Small intestine (tissue), 7 donors: ENCODE results near the gene UMAD1. TPM values are rescaled to one million over a fixed set of nuclear protein-coding genes. Genes with fewer than 3 reads are reported as not detected.

Source experiments
- DNase-seq, 2 donors: peaks; one replicate each; pipeline versions ENCODE4 v3.0.0 to v3.0.0-alpha.2; 2013
- FAIRE-seq: peaks from 2 replicates; lab custom pipeline; 2012; peaks lifted over from hg19 to GRCh38; lab: Jason Lieb, UNC
- H3K27ac ChIP-seq, 3 donors: one replicate each; pipeline ENCODE4 v1.5.1; 2013; ENCODE audit warnings: low read length in 2 of 3, mild to moderate bottlenecking in 2 of 3, control low read depth in 1 of 3, inconsistent platforms in 1 of 3, low read depth in 1 of 3, moderate library complexity in 1 of 3
- H3K27me3 ChIP-seq, 3 donors: one replicate each; pipeline ENCODE4 v1.6.1; 2013; ENCODE audit warnings: low read length in 3 of 3, inconsistent platforms in 1 of 3; ENCODE audit not compliant: control insufficient read depth in 3 of 3, insufficient read depth in 3 of 3
- H3K36me3 ChIP-seq, 3 donors: one replicate each; pipeline ENCODE4 v1.6.1; 2013; ENCODE audit warnings: low read length in 3 of 3, inconsistent platforms in 1 of 3, low read depth in 1 of 3, mild to moderate bottlenecking in 1 of 3, moderate library complexity in 1 of 3; ENCODE audit not compliant: control insufficient read depth in 3 of 3, insufficient read depth in 2 of 3
- H3K4me1 ChIP-seq, 3 donors: one replicate each; pipeline ENCODE4 v1.6.1; 2013; ENCODE audit warnings: low read length in 2 of 3, inconsistent platforms in 1 of 3, low read depth in 1 of 3, mild to moderate bottlenecking in 1 of 3, moderate library complexity in 1 of 3; ENCODE audit not compliant: control insufficient read depth in 3 of 3, insufficient read depth in 2 of 3
- H3K4me3 ChIP-seq, 3 donors: one replicate each; pipeline ENCODE4 v1.5.1; 2013; ENCODE audit warnings: low read length in 3 of 3, control low read depth in 1 of 3, inconsistent platforms in 1 of 3, low read depth in 1 of 3, mild to moderate bottlenecking in 1 of 3, moderate library complexity in 1 of 3
- H3K9me3 ChIP-seq, 2 donors: one replicate each; pipeline ENCODE4 v1.6.1; 2013; ENCODE audit warnings: low read depth in 1 of 2, low read length in 1 of 2; ENCODE audit not compliant: control insufficient read depth in 2 of 2, insufficient read depth in 1 of 2
- WGBS, 3 donors: extraction: QIAGEN DNeasy Blood & Tissue Kit; methylation state at CpG; one replicate each; pipeline ENCODE4 v1.1.7; 2013; 5-methylcytosine and 5-hydroxymethylcytosine counted together
- polyA plus RNA-seq, 4 donors: library from polyadenylated mRNA; stranded (reverse) in 3 of 4; unstranded in 1 of 4; fragments of 200-250 nt in 3 of 4; fragments of 120-200 nt in 1 of 4; gene quantifications; one replicate each; pipeline versions ENCODE4 v1.2.1 to v1.2.3, GENCODE V29; 2013
- donor health status: healthy with polysubstance abuse.
- donor health status: control.
- donor health status: control.
- donor health status: Bipolar disorder and iron deficiency.
- donor health status: healthy.

The UMAD1 gene
- polyA plus RNA-seq, 4 donors = 9.2 to 21.2 (median 20.0) TPM

DNA sequence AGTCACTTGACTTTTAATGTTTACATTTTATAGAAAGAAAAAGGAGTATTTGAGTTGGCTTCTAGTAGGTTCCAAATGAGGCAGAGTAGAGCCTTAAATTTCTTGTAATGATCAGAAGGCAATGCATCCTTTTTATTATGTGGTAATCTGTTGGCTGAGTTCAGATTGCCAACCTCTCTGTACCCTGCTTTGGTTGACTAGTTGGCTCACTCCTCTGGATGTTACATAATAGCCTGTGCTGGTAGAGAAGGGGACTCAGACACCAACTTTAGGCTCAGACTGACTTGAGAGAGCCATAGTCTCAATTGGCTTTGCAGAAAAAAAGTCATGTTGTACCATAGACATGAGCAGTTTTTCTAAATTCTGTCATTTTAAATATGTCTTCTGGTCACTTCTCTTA, 281.3 kb downstream of the UMAD1 start:
- no peak for FAIRE-seq
- Histone ChIP-seq H3K4me1 (peaks cover 0 to 7% (median 2%) of the 10 kb centered on the region in 3 donors), H3K27me3 (no peaks in the 10 kb centered on the region), H3K36me3 (no peaks in the 10 kb centered on the region), H3K9me3 (no peaks in the 10 kb centered on the region), H3K27ac (no peak overlapping the region), H3K4me3 (no peak overlapping the region)
- no peak for DNase-seq

DNA sequence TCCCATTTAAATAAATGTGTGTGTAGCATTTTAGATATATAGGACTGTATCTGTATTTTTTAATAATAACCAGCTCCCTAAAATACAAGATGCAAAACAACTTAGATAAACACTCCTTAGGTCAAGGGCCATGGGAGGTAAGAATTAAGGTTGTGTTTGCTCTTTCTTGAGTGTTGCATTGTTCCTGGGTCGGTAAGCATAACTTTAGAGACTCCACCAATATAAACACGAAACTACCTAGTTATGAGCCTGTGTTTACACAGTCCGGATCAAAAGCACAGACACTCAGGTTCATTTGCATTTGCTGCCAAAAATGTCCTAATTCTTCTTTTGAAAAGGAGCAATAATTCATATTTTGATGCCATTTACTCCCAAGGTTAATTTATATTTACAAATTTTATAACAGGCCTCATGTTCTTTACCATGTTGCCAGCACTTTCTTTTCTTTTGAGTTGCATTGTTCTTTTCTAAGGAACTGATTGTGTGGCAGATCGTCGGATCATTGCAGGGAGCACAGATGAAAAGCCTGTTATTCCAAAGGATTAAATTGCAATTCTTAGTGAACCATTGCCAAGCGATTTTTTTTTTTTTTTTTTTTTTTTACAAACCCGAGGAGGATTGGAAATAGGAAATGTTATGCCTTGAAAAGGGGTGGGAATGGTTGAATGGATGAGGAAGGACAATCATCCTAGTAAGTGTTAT, 282.3 kb downstream of the UMAD1 start:
- Histone ChIP-seq H3K27ac (no peak overlapping the region), H3K4me3 (no peak overlapping the region), H3K27me3 (no peaks in the 10 kb centered on the region), H3K9me3 (no peaks in the 10 kb centered on the region), H3K36me3 (no peaks in the 10 kb centered on the region), H3K4me1 (peaks cover 0 to 7% (median 2%) of the 10 kb centered on the region in 3 donors)
- WGBS, 3 donors = 11 to 52% (median 30%) methylated on average over 7 of the region's 7 CpGs
- FAIRE-seq = no peak
- peak in 1 of 2 donors; percentile 34 for DNase-seq

DNA sequence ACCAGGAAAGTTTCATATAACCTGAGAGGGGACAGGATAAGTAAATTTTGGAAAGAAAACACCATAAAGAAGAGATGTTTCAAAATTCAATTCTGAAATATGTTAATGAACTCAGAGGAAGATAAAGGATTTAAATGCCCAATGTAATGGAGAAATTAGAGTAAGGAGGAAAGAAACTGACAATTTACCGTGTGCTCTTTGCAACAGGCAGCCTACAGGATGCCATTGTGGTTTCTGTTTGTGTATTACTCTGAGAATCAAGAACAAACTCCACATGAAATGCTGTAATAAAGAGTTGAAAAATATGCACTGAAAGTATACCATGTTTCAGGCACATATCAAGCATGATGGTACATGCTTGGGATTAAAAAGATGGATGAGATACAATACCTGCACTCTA, 283.3 kb downstream of the UMAD1 start:
- no peak for FAIRE-seq
- WGBS, 3 donors = 53 to 90% (median 66%) methylated on average over 1 of the region's 1 CpG

DNA sequence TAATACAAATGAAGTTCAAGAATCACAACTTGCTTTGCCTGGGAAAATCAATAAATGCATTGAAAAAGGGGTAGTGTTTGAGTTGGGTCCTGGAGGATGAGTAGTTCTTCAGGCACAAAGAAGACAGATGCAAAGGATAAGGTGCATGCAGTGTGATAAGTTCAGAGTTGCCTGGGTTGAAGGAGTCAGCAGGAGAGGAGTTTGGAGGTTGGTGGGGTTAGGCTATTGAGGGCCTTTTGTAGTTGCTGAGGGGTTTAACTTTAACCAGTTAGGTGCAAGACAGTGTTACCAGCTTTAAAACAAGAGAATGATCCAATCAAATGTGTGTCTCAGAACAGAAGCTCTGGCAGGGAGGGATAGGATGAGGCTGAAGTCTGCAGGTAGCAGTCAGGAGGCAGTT, 283.8 kb downstream of the UMAD1 start:
- Histone ChIP-seq H3K36me3 (no peaks in the 10 kb centered on the region), H3K27me3 (no peaks in the 10 kb centered on the region), H3K4me3 (no peak overlapping the region), H3K9me3 (no peaks in the 10 kb centered on the region), H3K4me1 (peaks cover 0 to 7% (median 2%) of the 10 kb centered on the region in 3 donors), H3K27ac (peak overlapping the region in 1 of 3 donors; percentile 66)
- no peak for DNase-seq
- no peak for FAIRE-seq

More for the DNA sequence above, 283.3 kb downstream of the UMAD1 start:
- H3K27ac ChIP-seq = no peak overlapping the region
- no peaks in the 10 kb centered on the region for H3K36me3 ChIP-seq
- H3K4me1 ChIP-seq = peaks cover 0 to 7% (median 2%) of the 10 kb centered on the region in 3 donors
- no peak for DNase-seq
- no peaks in the 10 kb centered on the region for H3K9me3 ChIP-seq
- H3K27me3 ChIP-seq = no peaks in the 10 kb centered on the region
- no peak overlapping the region for H3K4me3 ChIP-seq

Other genes with a start within 250 kb of the UMAD1 start
- 1 to 10 TPM; 1.1 to 3.1 (median 1.5) TPM for gene COL28A1, start 104.9 kb upstream of the UMAD1 start, polyA plus RNA-seq
- 10 to 100 TPM; 10.5 to 20.0 (median 12.3) TPM for gene MIOS, start 73.9 kb upstream of the UMAD1 start, polyA plus RNA-seq
- 10 to 100 TPM; 30.0 to 37.2 (median 33.6) TPM for gene RPA3, start 77.9 kb downstream of the UMAD1 start, polyA plus RNA-seq